SK-N-MC (cell line): ENCODE data around the gene NOCT.

ENCODE experiments used
- EZH2 ChIP-seq: fragments of 200-600 bp; sonication (generic); IDR thresholded peaks from one replicate; pipeline ENCODE4 v1.6.1; 2017; ENCODE audit warnings: antibody characterized with exemption
- FOXP2 ChIP-seq: optimal IDR thresholded peaks from 2 replicates; pipeline ENCODE3; 2011; ENCODE audit warnings: mild to moderate bottlenecking, moderate library complexity; ENCODE audit not compliant: insufficient read depth; ENCODE audit errors: extremely low read length, control extremely low read depth
- POLR2AphosphoS5 ChIP-seq: IDR thresholded peaks from 2 replicates; pipeline ENCODE4 v1.6.1; 2012; ENCODE audit warnings: mild to moderate bottlenecking, low read depth, low read length, borderline replicate concordance

DNA sequence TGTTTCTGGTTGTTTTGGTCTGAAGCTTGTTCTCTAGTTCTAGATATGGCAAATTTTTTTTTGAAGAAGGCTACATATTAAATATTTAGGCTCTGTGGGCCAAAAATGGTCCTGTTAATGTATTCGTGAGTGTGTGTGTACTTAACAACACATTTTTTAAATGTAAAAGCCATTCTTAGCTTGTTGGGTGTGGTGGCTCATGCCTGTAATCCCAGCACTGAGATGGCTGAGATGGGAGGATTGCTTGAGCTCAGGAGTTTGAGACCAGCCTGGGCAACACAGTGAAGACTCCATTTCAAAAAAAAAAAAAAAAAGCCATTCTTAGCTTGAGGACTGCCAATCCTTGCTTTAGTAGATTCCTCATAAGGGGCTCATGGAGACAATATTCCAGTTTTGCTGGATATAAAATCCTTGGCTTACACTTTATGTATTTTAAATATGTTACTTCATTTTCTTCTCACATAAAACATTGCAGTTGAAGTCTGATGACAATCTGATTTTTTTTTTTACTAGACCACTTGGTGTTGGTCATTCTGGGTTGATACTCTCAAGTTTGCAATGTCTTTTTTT lies 23.4 kb downstream of the NOCT start:
- TF ChIP-seq EZH2 (no peak), POLR2AphosphoS5 (no peak), FOXP2 (no peak)
